NCI-H2107 (cell line): ENCODE results near the gene EIF4G3.
A peak's percentile ranks its signal among the peaks of the same experiment; 100 is the strongest.
"Not testable (repeated sequence)": the region's sequence is repeated elsewhere in the genome, so short reads cannot be mapped to it uniquely, and the experiment has no call there.

Source experiments
- DNase-seq: peaks from one replicate; lab custom pipeline; 2025; lab: John Stamatoyannopoulos, UW

Gene EIF4G3

DNA sequence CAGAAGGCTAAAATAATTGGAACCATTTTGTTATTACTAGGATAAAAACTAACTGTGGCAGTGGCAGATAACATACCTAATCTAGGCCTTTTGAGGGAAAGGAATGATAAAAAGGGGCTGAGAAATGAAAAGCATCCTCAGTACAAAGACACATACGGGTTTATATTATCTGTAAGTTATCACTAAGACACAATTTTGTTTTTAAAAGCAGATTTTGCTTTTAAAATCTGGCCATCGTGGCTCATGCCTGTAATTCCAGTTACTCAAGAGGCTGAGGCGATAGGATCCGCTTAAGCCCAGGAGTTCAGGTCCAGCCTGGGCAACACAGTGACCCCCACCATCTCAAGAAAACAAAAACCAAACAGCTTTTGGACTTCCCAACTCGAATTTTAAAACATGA is 364.8 kb downstream of the EIF4G3 start:
- no peak for DNase-seq

DNA sequence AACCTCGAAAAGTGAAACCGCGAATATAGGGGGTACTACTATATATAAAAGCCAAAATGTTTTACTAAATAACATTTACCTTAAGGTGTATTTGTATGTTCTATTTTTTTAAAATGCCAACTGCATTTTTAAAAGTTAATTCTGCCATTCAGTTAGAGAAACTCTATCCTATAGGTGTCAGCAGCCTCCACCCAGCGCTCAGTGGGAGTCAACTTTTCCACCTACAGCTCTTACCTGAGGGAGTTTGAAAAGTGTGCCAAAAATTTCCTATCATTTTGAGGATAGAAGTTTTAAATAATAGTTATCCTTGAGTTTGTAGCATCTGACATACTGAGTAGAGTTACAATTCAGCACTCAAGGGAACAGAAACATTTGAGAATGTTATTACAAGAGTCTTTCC is 383.5 kb downstream of the EIF4G3 start:
- DNase-seq = no peak

DNA sequence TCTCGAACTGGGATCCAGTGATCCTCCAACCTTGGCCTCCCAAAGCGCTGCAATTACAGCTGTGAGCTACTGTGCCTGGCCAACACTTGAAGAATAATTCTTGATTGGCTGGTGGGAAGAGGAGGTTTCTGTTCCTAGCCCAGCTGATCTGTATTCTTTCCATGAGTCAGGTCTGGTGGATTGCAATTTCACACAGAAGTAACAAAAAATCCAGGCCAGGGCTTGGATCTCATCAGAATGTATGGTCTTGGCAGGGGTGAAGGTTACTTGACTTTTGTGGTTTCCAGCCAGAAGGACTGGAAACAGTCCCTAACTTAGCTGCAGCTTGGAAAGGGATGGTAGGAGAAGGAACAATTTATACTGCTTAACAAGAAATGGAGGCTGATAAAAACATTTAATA is 384.5 kb downstream of the EIF4G3 start:
- DNase-seq = no peak

DNA sequence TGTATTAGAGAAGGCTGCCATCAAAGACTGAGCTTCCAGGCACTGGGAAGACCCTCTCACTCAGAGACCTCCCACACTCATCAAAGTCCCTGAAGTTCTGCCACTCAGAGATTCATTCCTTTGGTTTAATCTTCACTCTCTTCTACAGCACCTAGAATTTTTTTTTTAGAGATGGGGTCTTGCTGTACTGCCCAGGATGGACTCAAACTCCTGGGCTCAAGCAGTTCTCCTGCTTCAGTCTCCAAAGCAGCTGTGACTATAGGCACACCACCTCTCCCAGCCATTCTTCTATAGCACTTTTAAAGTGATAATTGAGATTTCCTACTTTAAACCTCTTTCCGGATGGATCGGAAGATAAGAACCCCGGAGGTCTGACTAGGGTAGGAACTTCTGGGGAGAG is 385.9 kb downstream of the EIF4G3 start:
- DNase-seq = no peak

DNA sequence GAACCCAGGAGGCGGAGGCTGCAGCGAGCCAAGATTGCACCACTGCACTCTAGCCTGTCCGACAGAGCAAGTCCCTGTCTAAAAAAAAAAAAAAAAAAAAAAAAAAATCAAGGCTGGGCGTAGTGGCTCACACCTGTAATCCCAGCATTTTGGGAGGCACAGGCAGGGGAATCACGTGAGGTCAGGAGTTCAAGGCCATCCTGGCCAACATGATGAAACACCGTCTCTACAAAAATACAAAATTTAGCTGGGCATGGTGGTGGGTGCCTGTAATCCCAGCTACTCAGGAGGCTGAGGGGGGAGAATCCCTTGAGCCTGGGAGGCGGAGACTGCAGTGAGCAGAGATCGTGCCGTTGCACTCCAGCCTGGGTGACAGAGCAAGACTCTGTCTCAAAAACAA is 387.1 kb downstream of the EIF4G3 start:
- DNase-seq = not testable (repeated sequence)

DNA sequence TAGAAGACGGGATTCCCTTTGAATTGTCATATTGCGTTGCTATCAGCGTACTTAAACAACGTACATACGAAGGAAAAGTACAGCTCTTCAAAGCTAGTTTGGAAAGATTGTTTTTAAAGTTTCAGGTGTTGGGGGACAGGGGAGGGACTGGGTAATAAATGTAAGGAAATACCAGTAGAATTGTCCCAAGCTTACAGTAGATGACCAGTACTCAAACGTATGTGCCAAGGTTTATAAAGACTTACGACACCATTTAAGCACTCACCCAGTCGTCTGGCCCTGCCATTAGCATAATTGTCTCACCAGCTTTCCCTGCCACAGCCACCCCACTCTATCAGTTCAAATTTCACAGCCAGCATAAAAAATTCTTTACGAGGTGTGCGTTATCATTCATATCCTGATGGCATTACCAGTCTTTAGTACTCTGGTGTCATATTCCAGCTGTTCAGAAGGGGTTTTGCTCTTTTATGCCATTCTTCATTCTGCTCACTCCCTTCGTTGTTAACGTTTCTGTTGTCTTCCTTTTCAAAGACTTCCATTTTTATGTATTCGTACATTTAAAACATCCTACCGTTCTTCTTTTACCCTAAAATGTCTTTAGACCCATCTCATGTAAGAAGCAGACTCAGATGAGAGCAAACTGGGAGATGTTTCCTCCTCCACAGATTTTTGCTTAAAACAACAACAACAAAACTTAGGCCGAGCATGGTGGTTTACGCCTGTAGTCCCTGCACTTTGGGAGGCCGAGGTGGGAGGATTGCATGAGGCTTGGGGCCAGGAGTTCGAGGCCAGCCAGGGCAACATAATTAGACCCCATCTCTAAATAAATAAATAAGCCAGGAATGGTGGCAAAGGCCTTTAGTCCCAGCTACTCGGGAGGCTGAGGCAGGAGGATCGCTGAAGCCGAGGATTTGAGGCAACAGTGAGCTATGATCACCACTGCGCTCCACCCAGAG is 388.6 kb downstream of the EIF4G3 start:
- DNase-seq = peak; percentile 23

DNA sequence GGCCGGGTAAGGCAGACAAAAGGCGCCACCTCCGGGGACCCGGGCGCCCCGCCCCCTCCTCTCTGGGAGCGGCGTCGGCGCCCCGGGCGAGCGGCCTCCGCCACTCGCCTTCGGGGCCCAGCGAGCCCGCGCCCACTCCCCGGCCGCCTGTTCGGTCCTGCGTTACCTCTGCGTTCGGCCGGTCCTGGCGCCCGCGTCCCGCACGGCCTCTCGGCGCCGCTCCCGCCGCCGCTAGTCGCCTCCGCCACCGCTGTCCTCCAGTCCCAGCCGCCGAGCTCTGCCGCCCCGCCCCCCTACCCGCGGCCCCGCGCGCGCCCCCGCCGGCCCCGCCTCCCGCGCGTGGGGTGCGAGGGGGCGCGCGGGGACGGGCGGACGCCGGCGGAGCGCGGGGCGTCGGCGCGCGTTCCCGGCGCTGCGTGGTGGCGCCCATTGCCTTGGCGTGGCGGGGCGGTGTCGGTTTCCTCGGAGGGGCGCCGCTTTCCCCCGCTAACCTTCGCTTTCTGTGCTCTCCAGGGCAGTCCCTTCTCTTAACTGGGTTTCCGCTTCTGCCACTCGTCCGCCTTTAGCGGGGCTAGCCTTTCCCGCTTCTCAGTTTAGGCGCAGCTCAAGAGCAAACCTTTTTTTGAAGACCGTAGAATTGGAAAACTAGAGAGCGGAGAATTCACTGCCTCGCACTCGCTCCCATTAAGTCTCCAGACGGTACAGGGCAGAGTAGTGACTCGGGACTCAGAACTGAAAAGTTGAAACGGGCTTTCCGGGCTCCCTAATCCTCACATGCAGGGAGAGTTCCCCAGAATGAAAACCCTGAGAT is 389.5 kb downstream of the EIF4G3 start, which contains the start of gene HP1BP3:
HP1BP3 (minus strand) TSS at position 279 of the 811 bp plus-strand sequence. CDS start 6,867 bp downstream, outside the sequence.
- peak; percentile 51 for DNase-seq

DNA sequence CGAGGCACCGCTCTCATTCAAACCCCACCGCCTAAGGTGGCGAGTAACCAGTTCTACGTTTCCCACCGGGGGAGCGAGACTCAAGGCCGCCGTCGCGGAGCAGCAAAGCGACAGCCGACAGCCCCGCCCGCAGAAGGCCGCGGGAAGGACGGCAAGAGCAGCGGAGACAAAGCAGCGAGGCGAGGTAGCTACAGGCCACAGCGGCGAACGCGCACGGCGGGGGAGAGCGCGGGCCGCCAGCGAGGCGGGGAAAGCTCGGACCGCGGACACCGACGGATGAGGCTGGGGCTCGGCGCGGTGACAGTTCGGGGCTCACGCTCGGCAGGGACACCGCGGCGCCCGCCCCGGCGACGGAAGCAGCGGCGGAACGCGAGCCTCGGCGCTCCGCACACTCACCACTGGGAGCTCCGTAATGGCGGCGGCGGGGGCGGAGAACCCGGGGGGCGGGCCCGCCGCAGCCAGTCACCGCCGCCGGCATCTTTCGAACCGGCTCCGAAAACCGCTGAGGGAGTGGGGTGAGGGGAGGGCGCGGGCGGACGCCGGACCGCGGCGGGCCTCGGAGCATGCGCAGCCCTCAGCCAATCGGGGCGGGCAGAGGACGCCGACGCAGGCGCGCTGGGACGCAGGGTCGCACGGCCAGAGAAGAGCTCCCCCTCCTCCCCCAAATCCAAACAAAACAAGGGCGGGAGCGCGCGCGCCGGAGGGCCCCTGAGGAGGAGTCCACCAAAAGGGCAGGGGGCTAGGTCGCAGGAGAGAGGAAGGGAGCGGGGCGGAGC is 390.3 kb downstream of the EIF4G3 start:
- DNase-seq = peak; percentile 96

DNA sequence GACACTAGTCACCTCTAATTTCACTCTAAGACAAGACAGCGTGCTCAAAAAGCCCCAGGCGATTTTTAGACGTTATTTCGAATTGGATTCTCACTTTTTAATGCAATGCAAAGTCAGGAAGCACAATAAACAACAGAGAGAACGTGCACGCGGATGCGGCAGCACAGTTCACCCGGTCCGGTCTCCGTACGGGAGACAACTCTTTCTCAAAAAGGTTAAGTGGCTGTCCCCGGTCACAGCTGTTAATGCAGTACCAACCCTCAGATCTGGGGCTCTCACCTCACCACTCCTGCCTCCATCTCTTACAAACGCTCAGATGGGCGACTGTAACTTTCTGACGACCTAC is 390.8 kb downstream of the EIF4G3 start:
- DNase-seq = no peak

DNA sequence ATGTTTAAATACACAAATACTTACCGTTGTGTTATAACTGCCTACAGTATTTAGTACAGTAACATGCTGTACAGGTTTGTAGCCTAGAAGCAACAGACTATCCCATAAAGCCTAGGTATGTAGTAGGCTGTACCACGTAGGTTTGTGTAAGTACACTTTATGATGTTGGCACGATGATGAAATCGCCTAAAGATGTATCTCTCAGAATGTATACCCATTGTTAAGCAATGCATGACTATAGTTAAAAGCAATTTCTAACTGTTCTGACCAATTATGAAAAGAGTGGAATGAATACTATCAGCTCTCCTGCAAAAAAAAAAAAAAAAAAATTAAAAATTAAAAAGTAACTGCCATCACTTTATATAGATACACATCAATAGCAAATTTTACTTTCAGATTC is 401.0 kb downstream of the EIF4G3 start:
- DNase-seq = no peak

DNA sequence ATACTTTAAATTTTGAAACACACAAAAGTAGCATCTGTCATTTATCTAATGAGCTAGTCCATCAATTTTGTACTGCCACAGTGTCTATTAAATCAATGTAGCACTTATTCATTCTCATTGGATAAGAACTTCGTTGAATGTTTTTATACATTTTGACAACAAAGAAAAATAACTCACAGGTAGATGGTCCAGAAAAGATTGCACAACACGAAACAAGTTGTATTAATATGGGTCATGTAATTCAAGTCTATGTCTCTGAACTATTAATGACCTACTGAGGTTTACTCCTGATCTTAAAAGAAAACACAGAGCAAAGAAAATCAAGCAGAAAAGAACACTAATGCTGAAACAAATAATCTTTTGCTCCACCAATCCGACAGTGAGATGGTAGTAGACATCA is 404.9 kb downstream of the EIF4G3 start:
- no peak for DNase-seq

DNA sequence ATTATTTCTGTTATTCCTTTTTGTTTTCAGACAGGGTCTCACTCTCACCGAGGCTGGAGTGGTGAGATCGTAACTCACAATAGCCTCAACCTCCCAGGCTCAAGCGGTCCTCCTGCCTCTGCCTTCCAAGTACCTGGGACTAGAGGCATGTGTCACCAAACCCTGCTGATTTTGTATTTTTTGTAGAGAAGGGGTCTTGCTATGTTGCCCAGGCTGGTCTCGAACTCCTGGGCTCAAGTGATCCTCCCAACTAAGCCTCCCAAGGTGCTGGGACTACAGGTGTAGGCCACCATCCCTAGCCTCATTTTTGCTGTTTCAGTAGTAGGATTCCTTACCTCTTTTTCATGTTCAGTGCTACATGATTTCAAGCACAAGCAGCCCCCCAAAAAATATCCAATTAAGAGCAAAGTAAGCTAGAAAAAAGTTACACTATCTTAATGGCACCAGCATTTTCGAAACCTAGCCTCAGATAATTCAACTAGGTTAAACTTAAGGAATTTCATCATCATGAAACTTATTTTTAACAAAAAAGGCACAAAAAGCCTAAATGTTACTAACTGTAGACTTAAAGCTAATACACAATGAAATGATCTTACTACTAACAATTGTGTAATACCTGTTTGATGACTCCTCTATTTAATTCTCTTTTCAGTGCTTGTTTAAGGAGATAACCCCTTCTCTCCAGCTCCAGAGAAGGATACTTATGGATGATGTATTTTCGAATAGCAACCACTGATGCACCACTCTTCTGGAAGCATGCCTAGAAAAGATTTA is 406.2 kb downstream of the EIF4G3 start:
- no peak for DNase-seq

DNA sequence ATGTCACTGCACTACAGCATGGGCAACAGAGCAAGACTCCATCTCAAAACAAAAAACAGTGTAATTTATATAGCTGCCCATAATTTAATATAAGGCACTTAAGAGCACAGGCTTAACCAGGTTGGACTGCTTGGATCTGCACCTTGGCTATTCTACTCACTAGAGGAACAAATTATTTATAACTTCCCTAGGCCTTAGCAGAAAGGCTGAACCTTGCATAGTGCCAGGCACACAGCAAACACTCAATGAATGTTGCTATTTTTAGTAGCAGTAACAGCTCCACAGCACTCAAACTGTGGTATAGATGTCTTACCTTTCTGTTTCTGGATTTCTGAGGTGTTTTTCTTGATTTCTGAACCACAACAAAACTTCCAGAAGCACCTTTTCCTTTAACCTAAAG is 409.4 kb downstream of the EIF4G3 start:
- DNase-seq = no peak

DNA sequence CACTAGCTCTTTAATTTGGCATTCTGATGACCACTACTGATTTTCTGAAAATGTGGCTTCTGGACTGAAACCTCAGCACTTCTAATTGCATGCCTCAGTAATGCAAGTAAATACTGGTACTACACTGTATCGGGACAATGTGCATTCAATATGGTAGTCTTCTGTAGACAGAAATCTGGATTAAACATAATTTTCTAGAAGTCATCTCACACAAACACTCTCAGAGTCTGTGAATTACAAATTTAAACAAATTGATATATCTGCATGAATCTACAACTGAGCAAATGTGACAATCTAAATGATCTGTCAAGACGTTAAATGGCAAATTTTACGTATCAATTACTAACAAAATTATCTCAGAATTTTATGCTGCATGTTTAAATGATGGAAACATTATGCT is 413.3 kb downstream of the EIF4G3 start:
- no peak for DNase-seq

DNA sequence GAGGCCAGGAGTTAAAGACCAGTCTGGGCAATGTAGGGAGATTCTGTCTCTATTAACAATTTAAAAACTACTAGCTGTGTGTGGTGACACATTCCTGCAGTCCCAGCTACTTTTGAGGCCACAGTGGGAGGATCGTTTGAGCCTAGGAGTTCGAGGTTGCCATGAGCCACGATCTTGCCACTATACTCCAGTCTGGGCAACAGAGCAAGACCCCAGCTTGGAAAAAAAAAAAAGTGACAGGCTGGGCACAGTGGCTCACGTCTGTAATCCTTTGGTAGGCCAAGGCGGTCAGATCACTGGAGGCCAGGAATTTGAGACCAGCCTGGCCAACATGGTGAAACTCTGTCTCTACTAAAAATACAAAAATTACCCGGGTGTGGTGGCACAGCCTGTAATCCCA is 416.4 kb downstream of the EIF4G3 start:
- no peak for DNase-seq
